AG10803 (cell line): ENCODE data around the gene PAPSS1.
A peak's percentile ranks its signal among the peaks of the same experiment; 100 is the strongest.

Source experiments
- DNase-seq: peaks from one replicate; pipeline ENCODE4 v3.0.0; 2010; ENCODE audit warnings: low read depth
- H3K4me3 ChIP-seq: 2 replicates; pipeline ENCODE4 v1.5.1; 2011; ENCODE audit warnings: mild to moderate bottlenecking, low read length, control low read depth
- TF ChIP-seq, protein P1 (sequence below): conservative IDR thresholded peaks from 2 replicates; pipeline ENCODE4 v1.5.1; 2011; ENCODE audit warnings: mild to moderate bottlenecking, low read length, control low read depth, inconsistent platforms

Gene PAPSS1

DNA sequence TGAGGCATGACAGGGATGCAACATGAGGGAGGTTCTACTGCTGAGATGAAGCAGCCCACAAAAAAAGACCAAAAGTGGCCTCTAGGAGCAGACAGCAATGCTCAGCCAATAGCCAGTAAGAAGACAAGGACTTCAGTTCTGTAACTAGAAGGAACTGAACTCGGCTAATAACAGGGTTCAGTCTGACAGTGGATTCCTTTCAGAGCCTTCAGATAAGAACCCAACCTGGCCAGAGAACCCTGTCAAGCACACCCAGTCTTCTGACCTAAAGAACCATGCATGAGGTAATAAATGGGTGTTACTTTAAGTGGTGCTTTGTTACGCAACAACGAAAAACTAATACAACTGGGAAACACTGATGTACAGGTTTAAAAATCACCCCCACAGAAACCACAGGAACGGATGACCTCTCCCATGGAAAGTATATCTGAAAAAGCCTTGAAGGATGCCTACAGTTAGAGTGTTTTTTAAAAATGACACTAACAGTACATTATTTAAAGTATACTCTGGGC lies 94.6 kb downstream of the PAPSS1 start:
- H3K4me3 ChIP-seq, result no peak overlapping the region
- no peak for DNase-seq

DNA sequence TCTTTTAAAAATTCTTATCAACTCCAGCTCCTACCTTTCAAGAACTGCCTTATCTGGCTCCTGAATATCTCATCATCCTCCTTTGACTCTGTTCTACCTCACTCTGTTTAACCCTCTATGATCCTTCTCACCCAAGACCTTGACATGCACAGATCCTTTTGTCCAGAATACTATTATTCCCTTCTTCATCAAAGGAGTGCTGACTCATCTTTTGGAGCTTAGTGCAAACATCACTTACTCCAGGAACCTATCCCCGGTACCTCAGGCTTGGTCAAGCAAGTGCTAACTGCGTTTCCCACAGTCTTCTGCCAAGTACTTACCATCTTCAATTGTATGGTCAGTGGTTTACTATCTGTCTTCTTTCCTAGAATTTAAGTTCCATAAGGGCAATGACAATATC lies 96.0 kb downstream of the PAPSS1 start:
- DNase-seq, result no peak
- TF ChIP-seq, protein P1, sequence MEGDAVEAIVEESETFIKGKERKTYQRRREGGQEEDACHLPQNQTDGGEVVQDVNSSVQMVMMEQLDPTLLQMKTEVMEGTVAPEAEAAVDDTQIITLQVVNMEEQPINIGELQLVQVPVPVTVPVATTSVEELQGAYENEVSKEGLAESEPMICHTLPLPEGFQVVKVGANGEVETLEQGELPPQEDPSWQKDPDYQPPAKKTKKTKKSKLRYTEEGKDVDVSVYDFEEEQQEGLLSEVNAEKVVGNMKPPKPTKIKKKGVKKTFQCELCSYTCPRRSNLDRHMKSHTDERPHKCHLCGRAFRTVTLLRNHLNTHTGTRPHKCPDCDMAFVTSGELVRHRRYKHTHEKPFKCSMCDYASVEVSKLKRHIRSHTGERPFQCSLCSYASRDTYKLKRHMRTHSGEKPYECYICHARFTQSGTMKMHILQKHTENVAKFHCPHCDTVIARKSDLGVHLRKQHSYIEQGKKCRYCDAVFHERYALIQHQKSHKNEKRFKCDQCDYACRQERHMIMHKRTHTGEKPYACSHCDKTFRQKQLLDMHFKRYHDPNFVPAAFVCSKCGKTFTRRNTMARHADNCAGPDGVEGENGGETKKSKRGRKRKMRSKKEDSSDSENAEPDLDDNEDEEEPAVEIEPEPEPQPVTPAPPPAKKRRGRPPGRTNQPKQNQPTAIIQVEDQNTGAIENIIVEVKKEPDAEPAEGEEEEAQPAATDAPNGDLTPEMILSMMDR, result no peak
- no peak overlapping the region for H3K4me3 ChIP-seq

More for the DNA sequence above, 94.6 kb downstream of the PAPSS1 start:
- TF ChIP-seq, protein P1, result no peak

DNA sequence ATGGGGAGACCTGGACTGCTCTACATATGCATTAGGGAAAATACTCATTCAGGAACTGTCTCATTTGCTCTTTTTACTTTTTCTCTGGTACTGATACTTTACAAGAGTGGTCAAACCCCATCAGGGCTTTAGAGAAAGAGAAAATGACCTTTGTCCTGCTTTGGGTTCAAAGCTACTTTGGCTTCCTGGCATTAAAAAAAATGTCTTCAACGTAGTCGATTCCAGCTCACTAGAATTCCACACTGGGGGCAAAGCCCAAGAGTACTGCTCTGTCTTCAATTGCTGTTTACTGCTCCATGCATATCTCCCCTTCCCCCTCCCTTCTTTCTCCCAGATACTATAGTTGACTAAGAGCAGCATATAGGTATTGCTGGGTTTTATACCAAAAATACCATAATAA lies 98.0 kb downstream of the PAPSS1 start:
- H3K4me3 ChIP-seq, result no peak overlapping the region
- no peak for DNase-seq
- TF ChIP-seq, protein P1, result no peak

GRCh38 chr4:107619731-107620130 lies 100.3 kb downstream of the PAPSS1 start:
- H3K4me3 ChIP-seq, result no peak overlapping the region
- DNase-seq, result peak; percentile 79
- TF ChIP-seq, protein P1, result no peak

GRCh38 chr4:107619066-107619465 lies 101.0 kb downstream of the PAPSS1 start:
- H3K4me3 ChIP-seq, result no peak overlapping the region
- peak; percentile 99 for DNase-seq
- TF ChIP-seq, protein P1, result no peak

GRCh38 chr4:107618656-107619055 lies 101.4 kb downstream of the PAPSS1 start:
- TF ChIP-seq, protein P1, result no peak
- H3K4me3 ChIP-seq, result no peak overlapping the region
- peak; percentile 76 for DNase-seq

GRCh38 chr4:107616838-107617389 lies 103.1 kb downstream of the PAPSS1 start:
- TF ChIP-seq, protein P1, result no peak
- no peak for DNase-seq
- H3K4me3 ChIP-seq, result no peak overlapping the region
